ENCODE results near the gene OR10P1. TPM values are rescaled to one million over a fixed set of nuclear protein-coding genes. Genes with fewer than 3 reads are reported as not detected.

Gene OR10P1
- total and polyA plus RNA-seq, 2 donors from 2014 or later, result not detected

- TF ChIP-seq CTCF (IDR thresholded peaks at IDR 0.05; ENCODE audit: borderline replicate concordance, extremely low read depth, insufficient read depth), result no peak
- Histone ChIP-seq H3K4me3 (ENCODE audit: low read length in 3 of 3) (no peak overlapping the region), H3K36me3 (ENCODE audit: control insufficient read depth in 2 of 3, insufficient read depth in 3 of 3, low read length in 3 of 3) (no peaks in the 10 kb centered on the region), H3K27ac (ENCODE audit: low read depth in 2 of 2, low read length in 2 of 2) (no peak overlapping the region), H3K4me1 (ENCODE audit: control insufficient read depth in 2 of 3, insufficient read depth in 2 of 3, low read depth in 1 of 3, low read length in 3 of 3) (peaks cover 0 to 5% (median 3%) of the 10 kb centered on the region in 3 donors), H3K27me3 (ENCODE audit: control insufficient read depth, insufficient read depth, low read length) (no peaks in the 10 kb centered on the region), H3K9ac (ENCODE audit: low read length in 3 of 3) (no peak overlapping the region), H3K9me3 (ENCODE audit: control insufficient read depth in 2 of 3, insufficient read depth in 1 of 3, low read length in 3 of 3) (no peaks in the 10 kb centered on the region)
- no peak for FAIRE-seq
- no peak for DNase-seq
- intact Hi-C loops (cut with DNase I), result no loop called here
Measured at GRCh38 chr12:55657212-55657611, 20.5 kb downstream of the OR10P1 start.

- intact Hi-C loops (cut with DNase I), result no loop called here
- H3K9ac ChIP-seq (ENCODE audit: low read length in 3 of 3), result no peak overlapping the region
- no peaks in the 10 kb centered on the region for H3K9me3 ChIP-seq (ENCODE audit: control insufficient read depth in 2 of 3, insufficient read depth in 1 of 3, low read length in 3 of 3)
- H3K4me1 ChIP-seq (ENCODE audit: control insufficient read depth in 2 of 3, insufficient read depth in 2 of 3, low read depth in 1 of 3, low read length in 3 of 3), result peaks cover 0 to 5% (median 3%) of the 10 kb centered on the region in 3 donors
- H3K4me3 ChIP-seq (ENCODE audit: low read length in 3 of 3), result no peak overlapping the region
- peak in 1 of 5 donors; percentile 20 for DNase-seq
- no peak overlapping the region for H3K27ac ChIP-seq (ENCODE audit: low read depth in 2 of 2, low read length in 2 of 2)
- no peak for FAIRE-seq
- no peak for TF ChIP-seq CTCF (IDR thresholded peaks at IDR 0.05; ENCODE audit: borderline replicate concordance, extremely low read depth, insufficient read depth)
- H3K36me3 ChIP-seq (ENCODE audit: control insufficient read depth in 2 of 3, insufficient read depth in 3 of 3, low read length in 3 of 3), result no peaks in the 10 kb centered on the region
- no peaks in the 10 kb centered on the region for H3K27me3 ChIP-seq (ENCODE audit: control insufficient read depth, insufficient read depth, low read length)
Measured at GRCh38 chr12:55658212-55658611, 21.5 kb downstream of the OR10P1 start.

- intact Hi-C loops (cut with DNase I), result no loop called here
- no peak for FAIRE-seq
Measured at GRCh38 chr12:55658635-55659391, 22.1 kb downstream of the OR10P1 start.

More at GRCh38 chr12:55658635-55659391, 22.1 kb downstream of the OR10P1 start:
- Histone ChIP-seq H3K9me3 (ENCODE audit: control insufficient read depth in 2 of 3, insufficient read depth in 1 of 3, low read length in 3 of 3) (no peaks in the 10 kb centered on the region), H3K27ac (ENCODE audit: low read depth in 2 of 2, low read length in 2 of 2) (no peak overlapping the region), H3K4me3 (ENCODE audit: low read length in 3 of 3) (no peak overlapping the region), H3K36me3 (ENCODE audit: control insufficient read depth in 2 of 3, insufficient read depth in 3 of 3, low read length in 3 of 3) (no peaks in the 10 kb centered on the region), H3K9ac (ENCODE audit: low read length in 3 of 3) (no peak overlapping the region), H3K4me1 (ENCODE audit: control insufficient read depth in 2 of 3, insufficient read depth in 2 of 3, low read depth in 1 of 3, low read length in 3 of 3) (peaks cover 0 to 5% (median 3%) of the 10 kb centered on the region in 3 donors), H3K27me3 (ENCODE audit: control insufficient read depth, insufficient read depth, low read length) (no peaks in the 10 kb centered on the region)
- DNase-seq, result no peak
- no peak for TF ChIP-seq CTCF (IDR thresholded peaks at IDR 0.05; ENCODE audit: borderline replicate concordance, extremely low read depth, insufficient read depth)

Measured in kidney (tissue), 14 donors.